ENCODE data around the gene RAB11FIP2.
"Not testable (repeated sequence)": the region's sequence is repeated elsewhere in the genome, so short reads cannot be mapped to it uniquely, and the experiment has no call there.

RAB11FIP2 gene

GRCh38 chr10:118046395-118047156 is at the start of gene RAB11FIP2:
Gene RAB11FIP2, minus strand, starts transcription at chr10:118046941. Its CDS starts 778 bp downstream, at chr10:118046163.
- FAIRE-seq = no peak

GRCh38 chr10:118096022-118096421 is 49.3 kb upstream of the RAB11FIP2 start:
- FAIRE-seq = no peak

GRCh38 chr10:118092209-118092608 is 45.5 kb upstream of the RAB11FIP2 start:
- FAIRE-seq = no peak

GRCh38 chr10:118080817-118081216 is 34.1 kb upstream of the RAB11FIP2 start:
- FAIRE-seq = no peak

- FAIRE-seq = no peak
Observed at GRCh38 chr10:118076705-118077104, 30.0 kb upstream of the RAB11FIP2 start.

GRCh38 chr10:118072840-118073239 is 26.1 kb upstream of the RAB11FIP2 start:
- no peak for FAIRE-seq

- FAIRE-seq = not testable (repeated sequence)
Observed at GRCh38 chr10:118067389-118067788, 20.6 kb upstream of the RAB11FIP2 start.

GRCh38 chr10:118062798-118063238 is 16.1 kb upstream of the RAB11FIP2 start:
- no peak for FAIRE-seq

- FAIRE-seq = no peak
Observed at GRCh38 chr10:118058371-118058770, 11.6 kb upstream of the RAB11FIP2 start.

- no peak for FAIRE-seq
Observed at GRCh38 chr10:118057361-118057760, 10.6 kb upstream of the RAB11FIP2 start.

GRCh38 chr10:118054383-118054782 is 7.6 kb upstream of the RAB11FIP2 start:
- FAIRE-seq = no peak

- no peak for FAIRE-seq
Observed at GRCh38 chr10:118052816-118053215, 6.1 kb upstream of the RAB11FIP2 start.

- no peak for FAIRE-seq
Observed at GRCh38 chr10:118047880-118048279, 1.1 kb upstream of the RAB11FIP2 start.

GRCh38 chr10:118047157-118047719 is 497 bp upstream of the RAB11FIP2 start:
- FAIRE-seq = no peak

- no peak for FAIRE-seq
Observed at GRCh38 chr10:118045837-118046394, 825 bp downstream of the RAB11FIP2 start.

GRCh38 chr10:118045158-118045836 is 1.4 kb downstream of the RAB11FIP2 start:
- FAIRE-seq = no peak

GRCh38 chr10:118042827-118043242 is 3.9 kb downstream of the RAB11FIP2 start:
- no peak for FAIRE-seq

- FAIRE-seq = no peak
Observed at GRCh38 chr10:118042336-118042735, 4.4 kb downstream of the RAB11FIP2 start.

GRCh38 chr10:118041316-118041715 is 5.4 kb downstream of the RAB11FIP2 start:
- no peak for FAIRE-seq

GRCh38 chr10:118036281-118036875 is 10.4 kb downstream of the RAB11FIP2 start:
- no peak for FAIRE-seq

- FAIRE-seq = no peak
Observed at GRCh38 chr10:118035354-118036005, 11.3 kb downstream of the RAB11FIP2 start.

- no peak for FAIRE-seq
Observed at GRCh38 chr10:118034791-118035261, 11.9 kb downstream of the RAB11FIP2 start.
